Stomach smooth muscle (tissue), 2 donors: ENCODE results near the gene PDE4A.

ENCODE experiments used
- H3K27ac ChIP-seq: one replicate; pipeline ENCODE4 v1.7.0; 2013; ENCODE audit warnings: mild to moderate bottlenecking, low read length, inconsistent platforms
- H3K27me3 ChIP-seq, 2 donors: one replicate each; pipeline ENCODE4 v1.7.0; 2013; ENCODE audit warnings: low read length in 2 of 2; ENCODE audit not compliant: insufficient read depth in 2 of 2, control insufficient read depth in 1 of 2
- H3K36me3 ChIP-seq, 2 donors: one replicate each; pipeline ENCODE4 v1.7.0; 2013; ENCODE audit warnings: low read length in 2 of 2; ENCODE audit not compliant: control insufficient read depth in 2 of 2, insufficient read depth in 2 of 2
- H3K4me1 ChIP-seq: one replicate; pipeline ENCODE4 v1.7.0; 2013; ENCODE audit warnings: low read length; ENCODE audit not compliant: control insufficient read depth, insufficient read depth
- H3K4me3 ChIP-seq, 2 donors: one replicate each; pipeline ENCODE4 v1.7.0; 2013; ENCODE audit warnings: low read length in 2 of 2
- H3K9ac ChIP-seq, 2 donors: one replicate each; pipeline ENCODE4 v1.7.0; 2013; ENCODE audit warnings: low read length in 2 of 2, mild to moderate bottlenecking in 1 of 2
- H3K9me3 ChIP-seq, 2 donors: one replicate each; pipeline ENCODE4 v1.7.0; 2013; ENCODE audit warnings: low read length in 2 of 2; ENCODE audit not compliant: control insufficient read depth in 2 of 2
- donor health status: healthy.
- donor health status: Pancreatic carcinoma.

Gene PDE4A

DNA sequence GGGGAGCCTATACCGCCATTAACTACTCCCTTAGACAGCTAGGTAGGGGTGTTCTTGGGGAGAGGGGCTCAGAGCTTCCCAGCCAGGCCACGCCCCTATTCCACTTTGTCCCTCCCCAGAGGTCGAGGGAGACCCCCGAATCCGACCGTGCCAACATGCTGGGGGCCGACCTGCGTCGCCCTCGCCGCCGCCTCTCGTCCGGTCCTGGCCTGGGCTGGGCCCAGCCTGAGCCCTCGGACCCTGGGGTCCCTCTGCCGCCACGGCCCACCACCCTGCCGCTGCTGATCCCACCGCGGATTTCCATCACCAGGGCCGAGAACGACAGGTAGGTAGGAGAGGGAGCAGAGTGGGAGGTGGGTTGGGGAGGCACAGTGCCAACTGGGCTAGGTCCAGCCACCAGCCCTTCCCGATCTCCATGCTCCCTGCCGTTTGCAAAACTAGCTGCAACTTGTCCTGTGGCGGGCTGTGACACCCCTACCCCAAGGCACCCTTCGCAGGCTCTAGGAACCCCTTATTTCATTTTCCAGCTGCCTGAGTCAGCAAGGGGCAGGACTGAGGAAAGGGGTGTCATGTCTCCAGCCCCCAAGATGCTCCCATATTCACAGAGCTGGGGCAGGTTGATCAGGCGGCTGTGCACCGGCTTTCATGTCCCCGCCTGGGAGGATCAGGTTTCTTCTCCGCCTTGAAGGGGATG is 2.6 kb upstream of the PDE4A start:
- H3K27me3 ChIP-seq, result peaks cover 49 to 72% of the 10 kb centered on the region in 2 donors
- H3K9ac ChIP-seq, result no peak overlapping the region
- H3K4me1 ChIP-seq, result peaks cover 29% of the 10 kb centered on the region
- H3K27ac ChIP-seq, result no peak overlapping the region
- H3K36me3 ChIP-seq, result no peaks in the 10 kb centered on the region
- H3K9me3 ChIP-seq, result peaks cover 0 to 4% of the 10 kb centered on the region in 2 donors
- H3K4me3 ChIP-seq, result no peak overlapping the region

- peaks cover 0 to 4% of the 10 kb centered on the region in 2 donors for H3K9me3 ChIP-seq
- no peak overlapping the region for H3K4me3 ChIP-seq
- no peaks in the 10 kb centered on the region for H3K36me3 ChIP-seq
- H3K4me1 ChIP-seq, result peaks cover 29% of the 10 kb centered on the region
- no peak overlapping the region for H3K9ac ChIP-seq
- peaks cover 51 to 75% of the 10 kb centered on the region in 2 donors for H3K27me3 ChIP-seq
- H3K27ac ChIP-seq, result no peak overlapping the region
Observed at GRCh38 chr19:10418235-10418484, 2.2 kb upstream of the PDE4A start.

- Histone ChIP-seq H3K27ac (no peak overlapping the region), H3K9ac (no peak overlapping the region), H3K27me3 (peaks cover 55 to 80% of the 10 kb centered on the region in 2 donors), H3K4me3 (no peak overlapping the region), H3K9me3 (peaks cover 0 to 4% of the 10 kb centered on the region in 2 donors), H3K36me3 (no peaks in the 10 kb centered on the region), H3K4me1 (peaks cover 29% of the 10 kb centered on the region)
Observed at GRCh38 chr19:10418485-10419199, 1.7 kb upstream of the PDE4A start.

DNA sequence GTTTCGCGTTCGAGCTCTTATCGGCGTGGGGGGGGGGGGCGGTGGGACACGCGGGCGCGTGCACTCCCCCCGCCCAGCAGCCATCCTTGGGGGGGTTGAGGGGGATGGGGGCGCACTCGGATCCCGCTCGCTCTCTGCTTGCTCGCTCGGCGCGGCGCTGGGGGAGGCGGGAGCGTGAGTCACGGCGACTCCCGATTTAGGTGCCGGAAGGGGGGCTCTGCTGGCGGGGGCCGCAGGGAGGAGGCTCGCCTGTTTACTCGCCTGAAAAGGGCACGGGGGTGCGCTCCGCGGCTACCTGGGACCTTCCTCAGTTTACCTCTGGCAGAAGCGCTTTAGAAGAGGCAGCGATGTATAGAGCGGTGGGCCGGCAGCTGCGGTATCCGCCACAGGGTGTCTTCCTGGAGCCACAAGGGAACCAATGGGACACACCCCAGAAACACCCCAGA is 1.1 kb upstream of the PDE4A start:
- H3K36me3 ChIP-seq, result no peaks in the 10 kb centered on the region
- H3K4me1 ChIP-seq, result peaks cover 33% of the 10 kb centered on the region
- H3K27ac ChIP-seq, result no peak overlapping the region
- H3K9ac ChIP-seq, result no peak overlapping the region
- H3K9me3 ChIP-seq, result peaks cover 0 to 4% of the 10 kb centered on the region in 2 donors
- peaks cover 61 to 86% of the 10 kb centered on the region in 2 donors for H3K27me3 ChIP-seq
- H3K4me3 ChIP-seq, result peak overlapping the region in 1 of 2 donors; percentile 23

- Histone ChIP-seq H3K4me3 (peak overlapping the region; percentile 23 to 59), H3K27me3 (peaks cover 66 to 90% of the 10 kb centered on the region in 2 donors), H3K9me3 (no peaks in the 10 kb centered on the region), H3K4me1 (peaks cover 39% of the 10 kb centered on the region), H3K36me3 (no peaks in the 10 kb centered on the region), H3K27ac (no peak overlapping the region), H3K9ac (no peak overlapping the region)
Observed at GRCh38 chr19:10419646-10420443, 493 bp upstream of the PDE4A start.

DNA sequence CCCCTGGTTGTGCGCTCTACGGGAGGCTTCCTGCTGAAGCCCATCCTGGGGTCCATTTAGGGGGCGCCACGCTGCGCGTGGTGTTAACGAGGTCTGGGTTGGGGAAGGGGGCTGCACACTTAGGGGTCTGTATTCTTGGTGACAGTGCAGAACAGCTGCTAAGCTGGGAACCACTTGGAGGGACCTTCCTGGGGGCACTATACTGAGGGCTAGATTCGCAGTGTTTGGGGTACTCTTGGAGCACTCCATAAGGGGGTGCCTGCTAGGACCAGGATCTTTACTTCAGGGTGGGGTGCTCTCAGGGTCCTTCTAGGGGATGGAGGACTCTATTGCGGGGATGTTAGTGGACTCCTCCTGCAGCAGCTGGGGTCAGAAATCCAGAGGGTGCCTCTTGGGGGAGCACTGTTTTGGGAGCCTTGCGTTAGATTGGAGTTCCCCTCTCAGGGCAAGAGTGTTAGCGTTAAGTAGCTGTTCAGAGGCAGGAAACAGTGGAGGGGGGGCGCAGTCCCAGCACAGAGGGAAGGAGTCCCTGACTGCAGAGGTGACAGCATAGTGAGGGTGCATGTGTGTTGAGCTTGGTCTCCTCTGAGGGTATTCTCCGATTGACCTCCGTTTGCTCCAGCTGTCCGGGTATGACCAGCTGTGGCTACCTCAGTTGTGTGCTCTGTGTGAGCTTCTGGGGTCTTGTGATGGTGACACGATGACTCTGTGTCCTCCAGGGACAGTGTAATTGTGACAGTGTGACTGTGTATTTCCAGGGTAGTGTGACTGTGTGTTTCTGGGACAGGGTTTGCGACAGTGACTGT is 1.1 kb downstream of the PDE4A start:
- no peak overlapping the region for H3K4me3 ChIP-seq
- peaks cover 66 to 84% of the 10 kb centered on the region in 2 donors for H3K27me3 ChIP-seq
- no peaks in the 10 kb centered on the region for H3K9me3 ChIP-seq
- H3K9ac ChIP-seq, result no peak overlapping the region
- no peaks in the 10 kb centered on the region for H3K36me3 ChIP-seq
- H3K4me1 ChIP-seq, result peaks cover 35% of the 10 kb centered on the region
- no peak overlapping the region for H3K27ac ChIP-seq

DNA sequence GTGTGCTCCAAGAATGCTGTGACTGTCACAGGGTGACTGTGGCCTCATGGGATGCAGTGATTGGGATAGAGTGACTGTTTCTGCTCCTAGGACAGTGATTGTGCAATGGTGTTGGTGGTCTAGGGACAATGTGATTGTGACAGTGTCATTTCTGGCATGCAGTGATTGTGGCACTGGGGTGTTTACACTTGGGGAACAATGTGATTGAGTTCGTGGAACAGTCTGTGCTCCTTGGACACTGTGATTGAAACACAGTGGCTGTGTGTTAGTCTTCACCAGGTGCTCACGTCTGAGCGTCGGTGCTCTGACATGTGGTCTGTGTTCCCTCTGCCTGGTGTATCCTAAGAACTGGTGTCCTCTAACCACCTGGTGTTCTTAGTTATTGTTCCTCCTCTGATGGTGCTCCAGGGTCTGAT is 1.7 kb downstream of the PDE4A start:
- Histone ChIP-seq H3K27me3 (peaks cover 61 to 78% of the 10 kb centered on the region in 2 donors), H3K4me1 (peaks cover 32% of the 10 kb centered on the region), H3K36me3 (no peaks in the 10 kb centered on the region), H3K9me3 (no peaks in the 10 kb centered on the region), H3K9ac (no peak overlapping the region), H3K4me3 (no peak overlapping the region), H3K27ac (no peak overlapping the region)

DNA sequence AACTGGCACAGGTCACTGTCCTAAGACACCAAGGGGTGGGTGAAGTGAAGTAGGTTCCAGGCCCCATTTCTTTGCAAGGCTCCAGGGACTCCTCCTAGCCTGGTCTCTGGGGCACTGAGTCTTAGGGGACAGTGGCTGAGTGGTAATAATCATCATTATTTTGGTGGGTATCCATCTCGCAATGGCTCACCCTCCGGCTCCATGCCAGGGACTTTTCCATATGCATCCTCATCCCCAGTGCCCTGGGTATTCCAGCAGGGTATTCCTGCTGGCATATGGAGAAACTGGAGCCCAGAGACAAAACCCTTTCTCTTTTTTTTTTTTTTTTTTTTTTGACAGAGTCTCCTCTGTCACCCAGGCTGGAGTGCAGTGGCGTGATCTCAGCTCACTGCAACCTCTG is 2.5 kb downstream of the PDE4A start:
- H3K4me1 ChIP-seq, result peaks cover 32% of the 10 kb centered on the region
- H3K4me3 ChIP-seq, result no peak overlapping the region
- no peaks in the 10 kb centered on the region for H3K36me3 ChIP-seq
- no peak overlapping the region for H3K9ac ChIP-seq
- H3K27ac ChIP-seq, result no peak overlapping the region
- no peaks in the 10 kb centered on the region for H3K9me3 ChIP-seq
- peaks cover 55 to 70% of the 10 kb centered on the region in 2 donors for H3K27me3 ChIP-seq

- H3K4me1 ChIP-seq, result peaks cover 31% of the 10 kb centered on the region
- H3K4me3 ChIP-seq, result peak overlapping the region; percentile 19 to 52
- H3K27ac ChIP-seq, result no peak overlapping the region
- H3K27me3 ChIP-seq, result peaks cover 47 to 58% of the 10 kb centered on the region in 2 donors
- no peaks in the 10 kb centered on the region for H3K9me3 ChIP-seq
- no peaks in the 10 kb centered on the region for H3K36me3 ChIP-seq
- H3K9ac ChIP-seq, result no peak overlapping the region
Observed at GRCh38 chr19:10424011-10424637, 3.8 kb downstream of the PDE4A start.

DNA sequence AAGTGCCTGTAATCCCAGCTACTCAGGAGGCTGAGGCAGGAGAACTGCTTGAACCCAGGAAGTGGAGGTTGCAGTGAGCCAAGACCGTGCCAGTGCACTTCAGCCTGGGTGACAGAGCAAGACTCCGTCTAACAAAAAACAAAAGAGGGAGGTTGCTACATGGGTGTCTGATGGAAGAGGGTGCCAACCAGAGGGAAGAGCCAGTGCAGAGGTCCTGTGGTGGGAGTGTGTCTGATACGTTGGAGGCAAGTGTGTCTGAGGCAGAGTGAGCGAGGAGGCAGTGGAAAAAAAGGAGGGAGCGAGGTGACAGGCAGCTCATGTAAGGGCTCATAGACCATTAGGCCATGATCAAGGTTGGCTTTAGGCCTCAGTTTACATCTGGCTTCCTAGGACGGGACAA is 6.8 kb downstream of the PDE4A start:
- peaks cover 22% of the 10 kb centered on the region for H3K4me1 ChIP-seq
- H3K9me3 ChIP-seq, result no peaks in the 10 kb centered on the region
- no peak overlapping the region for H3K4me3 ChIP-seq
- no peaks in the 10 kb centered on the region for H3K36me3 ChIP-seq
- no peak overlapping the region for H3K27ac ChIP-seq
- no peak overlapping the region for H3K9ac ChIP-seq
- peaks cover 34 to 40% of the 10 kb centered on the region in 2 donors for H3K27me3 ChIP-seq
